Activated CD8-positive, alpha-beta memory T cell treated with anti-CD3 and anti-CD28 coated beads for 1 hour (primary cell): ENCODE results near the gene MBD2.

Experiments used
- DNase-seq, 2 donors: peaks; one replicate each; pipeline ENCODE4 v3.0.0-alpha.2; 2020; ENCODE audit warnings: low read depth in 1 of 2; ENCODE audit errors: extremely low read depth in 1 of 2

MBD2 gene

DNA sequence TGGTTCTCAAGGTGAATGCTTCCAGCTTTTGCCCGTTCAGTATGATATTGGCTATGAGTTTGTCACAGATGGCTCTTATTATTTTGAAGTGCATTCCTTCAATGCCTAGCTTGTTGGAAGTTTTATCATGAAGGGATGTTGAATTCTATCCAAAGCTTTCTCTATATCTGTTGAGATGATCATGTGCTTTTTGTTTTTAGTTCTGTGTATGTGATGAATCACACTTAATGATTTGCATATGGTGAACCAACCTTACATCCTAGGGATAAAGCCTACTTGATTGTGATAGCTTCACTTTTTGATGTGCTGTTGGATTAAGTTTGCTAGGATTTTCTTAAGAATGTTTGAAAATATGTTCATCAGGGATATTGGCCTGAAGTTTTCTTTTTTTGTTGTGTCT, 112.1 kb downstream of the MBD2 start:
- no peak for DNase-seq

DNA sequence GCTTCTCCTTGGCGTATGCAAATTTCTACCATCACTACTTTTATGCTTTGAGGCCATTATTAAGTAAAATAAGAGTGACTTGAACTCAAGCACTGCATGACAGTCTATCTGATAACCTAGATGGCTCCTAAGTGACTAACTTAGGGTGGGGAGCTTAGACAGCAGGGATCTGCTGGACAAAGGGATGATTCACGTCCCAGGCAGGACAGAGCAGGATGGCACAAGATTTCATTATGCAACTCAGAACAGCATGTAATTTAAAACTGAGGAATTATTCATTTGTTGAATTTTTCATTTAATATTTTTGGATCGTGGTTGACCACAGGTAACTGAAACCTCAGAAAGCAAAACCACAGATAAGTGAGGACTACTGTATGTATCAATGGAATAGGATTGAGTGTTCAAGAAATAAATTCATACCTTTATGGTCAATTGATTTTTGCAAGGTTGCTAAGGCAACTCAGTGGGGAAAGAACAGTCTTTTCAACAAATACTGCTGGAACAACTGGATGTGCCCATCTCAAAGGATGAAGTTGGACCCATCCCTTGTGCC, 115.3 kb downstream of the MBD2 start:
- no peak for DNase-seq

DNA sequence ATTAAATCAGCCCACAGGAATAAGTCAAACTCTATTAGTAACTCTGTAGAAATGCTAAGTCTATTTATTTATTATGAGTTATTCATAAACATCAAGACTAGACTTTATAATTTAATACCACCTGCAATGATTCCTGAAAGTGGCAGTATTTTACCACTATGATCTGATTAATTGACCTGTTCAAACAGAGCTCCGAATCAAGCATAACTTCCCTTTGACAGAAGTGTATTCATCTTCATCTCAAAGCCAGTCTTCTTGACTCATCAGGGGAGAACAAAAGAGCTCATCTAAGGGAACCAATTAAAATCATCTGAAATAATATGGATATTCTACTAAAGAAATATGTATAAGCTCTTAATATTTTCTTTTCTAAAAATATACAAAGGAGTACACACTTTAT, 122.3 kb downstream of the MBD2 start:
- no peak for DNase-seq
